NCI-H510A treated with DMSO at 0.1 percent for 48 hours (cell line): ENCODE results near the gene XAF1.
"Not testable (repeated sequence)": the region's sequence is repeated elsewhere in the genome, so short reads cannot be mapped to it uniquely, and the experiment has no call there.

Source experiments
- DNase-seq: peaks from one replicate; lab custom pipeline; 2025; lab: John Stamatoyannopoulos, UW

XAF1 gene, protein sequence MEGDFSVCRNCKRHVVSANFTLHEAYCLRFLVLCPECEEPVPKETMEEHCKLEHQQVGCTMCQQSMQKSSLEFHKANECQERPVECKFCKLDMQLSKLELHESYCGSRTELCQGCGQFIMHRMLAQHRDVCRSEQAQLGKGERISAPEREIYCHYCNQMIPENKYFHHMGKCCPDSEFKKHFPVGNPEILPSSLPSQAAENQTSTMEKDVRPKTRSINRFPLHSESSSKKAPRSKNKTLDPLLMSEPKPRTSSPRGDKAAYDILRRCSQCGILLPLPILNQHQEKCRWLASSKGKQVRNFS

GRCh38 chr17:6755731-6756184, at the start of gene XAF1:
TSS of gene XAF1 (plus strand) at chr17:6756046. CDS start at chr17:6756079, 33 bp downstream.
- no peak for DNase-seq

- no peak for DNase-seq
These were observed 49.3 kb upstream of the XAF1 start for GRCh38 chr17:6706499-6706898.

DNA sequence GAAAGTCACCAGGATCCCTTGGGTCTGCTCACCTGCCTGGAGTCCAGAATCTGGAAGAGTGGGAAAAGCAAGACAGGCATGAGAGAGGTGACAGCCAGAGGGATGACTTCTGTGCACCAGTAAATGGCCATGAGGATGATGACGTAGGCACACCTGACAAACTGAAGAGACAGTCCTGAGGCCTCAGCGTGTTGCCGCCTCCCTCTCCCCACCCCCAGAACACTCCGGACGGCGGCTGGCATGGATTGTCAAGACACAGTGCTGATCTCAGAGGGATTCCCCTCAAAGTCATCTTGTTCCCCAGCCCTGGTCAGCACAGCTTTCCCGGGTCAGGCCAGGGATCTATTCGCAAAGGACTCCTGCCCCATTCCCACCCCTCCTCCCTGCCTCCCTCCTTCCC, 48.9 kb upstream of the XAF1 start:
- DNase-seq, result no peak

GRCh38 chr17:6708357-6708961, 47.4 kb upstream of the XAF1 start:
- no peak for DNase-seq

DNA sequence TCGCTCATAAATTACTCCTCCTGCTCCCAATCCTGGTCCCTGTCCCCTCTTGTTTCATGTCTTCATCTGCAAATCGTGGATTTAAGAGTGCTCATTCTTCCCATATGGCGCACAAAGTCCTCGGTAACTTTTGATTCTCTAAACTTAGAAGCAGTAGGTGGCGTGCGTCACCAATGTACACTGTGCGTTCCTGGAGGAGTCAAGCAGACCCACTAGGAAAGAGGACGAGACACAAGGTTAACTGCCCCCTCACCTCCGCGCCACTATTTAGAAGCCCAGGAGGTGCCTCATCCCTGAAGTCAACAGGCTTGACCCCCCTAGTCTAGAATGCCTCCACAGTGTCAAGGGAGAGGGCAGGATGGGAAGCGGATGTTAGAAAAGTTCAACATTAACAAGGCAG, 45.5 kb upstream of the XAF1 start:
- no peak for DNase-seq

GRCh38 chr17:6711081-6711674, 44.7 kb upstream of the XAF1 start:
- no peak for DNase-seq

GRCh38 chr17:6711681-6712057, 44.2 kb upstream of the XAF1 start:
- DNase-seq, result no peak

DNA sequence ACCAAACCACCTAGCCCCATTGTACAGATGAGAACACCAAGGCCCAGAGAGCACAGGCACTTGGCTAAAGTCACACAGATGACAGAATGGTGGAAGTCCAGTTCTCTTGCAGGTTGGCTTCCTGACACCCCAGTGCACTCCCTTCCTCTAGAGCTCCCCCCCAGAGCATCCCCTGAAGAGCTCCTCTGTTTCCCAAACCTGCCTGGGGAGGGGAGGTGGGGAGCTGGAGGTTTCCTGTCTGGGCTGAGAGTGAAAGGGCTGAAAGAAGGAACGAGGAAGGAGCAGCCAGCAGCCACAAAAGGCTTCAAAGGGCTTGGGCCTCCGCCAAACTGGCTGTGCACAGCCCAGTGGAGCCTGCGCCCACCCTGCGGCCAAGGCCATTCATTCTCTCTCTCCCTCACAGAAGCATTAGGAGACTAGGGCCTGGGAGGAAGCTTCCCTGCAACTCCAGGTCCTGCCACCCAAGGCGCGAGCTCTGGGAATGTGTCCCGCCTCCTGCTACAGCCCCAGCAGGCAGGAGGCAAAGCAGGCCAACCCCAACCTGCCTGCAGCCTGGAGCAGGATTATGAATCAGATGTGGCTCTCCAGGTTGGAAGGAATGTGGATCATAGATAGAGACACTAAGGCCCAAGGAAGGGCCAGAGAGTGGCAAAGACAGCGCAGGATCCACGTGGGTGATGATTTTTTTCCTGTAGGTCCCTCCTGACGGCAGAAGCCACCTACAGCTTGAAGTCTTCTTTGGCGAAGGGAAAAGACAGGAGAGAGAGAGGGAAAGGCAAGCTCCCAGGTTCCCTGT, 43.6 kb upstream of the XAF1 start:
- DNase-seq, result no peak

- DNase-seq, result no peak
These were observed 43.1 kb upstream of the XAF1 start for GRCh38 chr17:6712854-6713129.

- no peak for DNase-seq
These were observed 42.5 kb upstream of the XAF1 start, which contains the start of gene SLC13A5 for GRCh38 chr17:6713130-6713917. TSS of gene SLC13A5 (minus strand) at chr17:6713369. CDS start at chr17:6713333, 36 bp downstream.

DNA sequence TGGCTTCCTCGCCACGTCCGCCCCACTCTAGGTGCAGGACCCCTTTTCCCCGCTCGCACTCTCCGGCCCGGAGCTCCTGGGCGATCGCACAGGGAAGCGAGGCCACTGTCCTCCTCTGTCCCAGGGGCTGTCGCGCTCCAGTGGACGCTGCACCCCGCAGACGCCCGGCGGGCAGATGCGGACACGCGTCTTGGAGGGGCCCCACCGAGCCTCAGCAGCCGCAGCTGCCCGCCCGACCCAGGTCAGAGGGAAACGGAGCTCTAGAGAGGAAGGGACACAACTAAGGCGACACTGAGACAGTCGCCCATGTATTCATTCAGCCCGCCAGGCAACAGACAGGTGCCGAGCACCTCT, 42.0 kb upstream of the XAF1 start:
- DNase-seq, result no peak

GRCh38 chr17:6714315-6714874, 41.5 kb upstream of the XAF1 start:
- DNase-seq, result no peak

- no peak for DNase-seq
These were observed 39.1 kb upstream of the XAF1 start for GRCh38 chr17:6716736-6717135.

- DNase-seq, result no peak
These were observed 34.1 kb upstream of the XAF1 start for GRCh38 chr17:6721744-6722143.

DNA sequence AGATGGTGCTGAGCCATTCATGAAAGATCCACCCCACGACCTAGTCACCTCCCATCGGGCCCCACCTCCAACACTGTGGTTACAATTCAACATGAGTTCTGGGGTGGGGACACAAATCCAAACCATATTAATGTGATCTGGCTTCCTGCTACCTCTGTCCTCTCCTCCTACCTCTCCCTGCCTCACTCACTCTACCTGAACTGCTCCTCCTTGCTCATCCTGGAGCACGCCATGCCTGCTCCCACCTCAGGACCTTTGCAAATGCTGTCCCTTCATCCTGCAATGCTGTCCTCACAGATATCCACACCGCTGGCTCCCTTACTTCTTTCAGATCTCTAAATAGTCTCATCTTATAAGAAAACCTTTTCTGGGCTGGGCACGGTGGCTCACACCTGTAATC, 31.8 kb upstream of the XAF1 start:
- DNase-seq, result no peak

- no peak for DNase-seq
These were observed 26.3 kb upstream of the XAF1 start for GRCh38 chr17:6729531-6729930.

- not testable (repeated sequence) for DNase-seq
These were observed 9.2 kb upstream of the XAF1 start for GRCh38 chr17:6746665-6747064.

- no peak for DNase-seq
These were observed 7.2 kb upstream of the XAF1 start for GRCh38 chr17:6748617-6749016.

GRCh38 chr17:6749519-6749918, 6.3 kb upstream of the XAF1 start:
- DNase-seq, result no peak

GRCh38 chr17:6752068-6752909, 3.6 kb upstream of the XAF1 start:
- no peak for DNase-seq

GRCh38 chr17:6753006-6753445, 2.8 kb upstream of the XAF1 start:
- no peak for DNase-seq
